GM18499 (cell line): Measurements from ENCODE around the gene EPB41L4A.

Source experiments
- ATAC-seq: cut with Tn5 transposase; IDR thresholded peaks from one replicate; pipeline ENCODE4 v1.9.1; 2021; ENCODE audit warnings: moderate number of reproducible peaks; ENCODE audit not compliant: insufficient read depth, unreplicated experiment

EPB41L4A gene

GRCh38 chr5:112316731-112317130 lies 102.3 kb downstream of the EPB41L4A start:
- no peak for ATAC-seq

- no peak for ATAC-seq
Observed at GRCh38 chr5:112316006-112316405, 103.1 kb downstream of the EPB41L4A start.

- ATAC-seq, result no peak
Observed at GRCh38 chr5:112312295-112313275, 106.5 kb downstream of the EPB41L4A start.

GRCh38 chr5:112310746-112311145 lies 108.3 kb downstream of the EPB41L4A start:
- no peak for ATAC-seq

GRCh38 chr5:112308608-112309007 lies 110.5 kb downstream of the EPB41L4A start:
- no peak for ATAC-seq

- no peak for ATAC-seq
Observed at GRCh38 chr5:112306956-112307355, 112.1 kb downstream of the EPB41L4A start.

- ATAC-seq, result no peak
Observed at GRCh38 chr5:112304743-112305142, 114.3 kb downstream of the EPB41L4A start.

- ATAC-seq, result no peak
Observed at GRCh38 chr5:112303685-112304084, 115.4 kb downstream of the EPB41L4A start.

GRCh38 chr5:112294126-112294525 lies 125.0 kb downstream of the EPB41L4A start:
- ATAC-seq, result no peak

- ATAC-seq, result no peak
Observed at GRCh38 chr5:112293587-112293986, 125.5 kb downstream of the EPB41L4A start.

GRCh38 chr5:112290691-112291090 lies 128.4 kb downstream of the EPB41L4A start:
- no peak for ATAC-seq

GRCh38 chr5:112289465-112289864 lies 129.6 kb downstream of the EPB41L4A start:
- no peak for ATAC-seq

GRCh38 chr5:112283943-112284929 lies 134.8 kb downstream of the EPB41L4A start:
- no peak for ATAC-seq

GRCh38 chr5:112283034-112283582 lies 136.0 kb downstream of the EPB41L4A start:
- no peak for ATAC-seq

- ATAC-seq, result no peak
Observed at GRCh38 chr5:112279082-112279481, 140.0 kb downstream of the EPB41L4A start.

- no peak for ATAC-seq
Observed at GRCh38 chr5:112276991-112277390, 142.1 kb downstream of the EPB41L4A start.

- no peak for ATAC-seq
Observed at GRCh38 chr5:112275671-112276070, 143.4 kb downstream of the EPB41L4A start.

- no peak for ATAC-seq
Observed at GRCh38 chr5:112270299-112271293, 148.5 kb downstream of the EPB41L4A start.

- ATAC-seq, result no peak
Observed at GRCh38 chr5:112267231-112267630, 151.8 kb downstream of the EPB41L4A start.
